ENCODE measurements around the gene FAM83F.

- no peak for TF ChIP-seq CTCF (conservative IDR thresholded peaks at IDR 0.05 in 1 of 2, IDR thresholded peaks at IDR 0.05 in 1 of 2; ENCODE audit: low read depth in 1 of 2, low read length in 2 of 2)
- TF ChIP-seq EZH2 (IDR thresholded peaks at IDR 0.05; ENCODE audit: low read length, missing control alignments) = no peak
Observed at GRCh38 chr22:39946126-39946502, 48.6 kb upstream of the FAM83F start.
